ENCODE data around the gene FAR1.

The FAR1 gene

GRCh38 chr11:13685461-13686108 lies 17.1 kb downstream of the FAR1 start:
- H3K4me3 ChIP-seq (ENCODE audit: low read depth, low read length): no peak overlapping the region
- no peak for TF ChIP-seq CTCF (IDR thresholded peaks at IDR 0.05; ENCODE audit: low read depth, low read length)

GRCh38 chr11:13686776-13687175 lies 18.3 kb downstream of the FAR1 start:
- TF ChIP-seq CTCF (IDR thresholded peaks at IDR 0.05; ENCODE audit: low read depth, low read length): no peak
- no peak overlapping the region for H3K4me3 ChIP-seq (ENCODE audit: low read depth, low read length)

GRCh38 chr11:13687271-13687670 lies 18.8 kb downstream of the FAR1 start:
- H3K4me3 ChIP-seq (ENCODE audit: low read depth, low read length): no peak overlapping the region
- TF ChIP-seq CTCF (IDR thresholded peaks at IDR 0.05; ENCODE audit: low read depth, low read length): no peak

GRCh38 chr11:13691286-13691899 lies 22.9 kb downstream of the FAR1 start:
- TF ChIP-seq CTCF (IDR thresholded peaks at IDR 0.05; ENCODE audit: low read depth, low read length): no peak
- no peak overlapping the region for H3K4me3 ChIP-seq (ENCODE audit: low read depth, low read length)

GRCh38 chr11:13692172-13692571 lies 23.7 kb downstream of the FAR1 start:
- no peak overlapping the region for H3K4me3 ChIP-seq (ENCODE audit: low read depth, low read length)
- no peak for TF ChIP-seq CTCF (IDR thresholded peaks at IDR 0.05; ENCODE audit: low read depth, low read length)

GRCh38 chr11:13694115-13694514 lies 25.6 kb downstream of the FAR1 start:
- H3K4me3 ChIP-seq (ENCODE audit: low read depth, low read length): no peak overlapping the region
- no peak for TF ChIP-seq CTCF (IDR thresholded peaks at IDR 0.05; ENCODE audit: low read depth, low read length)

- no peak for TF ChIP-seq CTCF (IDR thresholded peaks at IDR 0.05; ENCODE audit: low read depth, low read length)
- H3K4me3 ChIP-seq (ENCODE audit: low read depth, low read length): no peak overlapping the region
Observed at GRCh38 chr11:13695886-13696285, 27.4 kb downstream of the FAR1 start.
